GM12875 (cell line): ENCODE measurements around the gene FBL.

Experiments
- H3K4me3 ChIP-seq: one replicate; pipeline ENCODE4 v1.5.1; 2011; ENCODE audit warnings: low read depth, low read length, control low read depth
- TF ChIP-seq, protein P1 (sequence below): IDR thresholded peaks from 2 replicates; pipeline ENCODE4 v1.5.1; 2011; ENCODE audit warnings: low read depth, mild to moderate bottlenecking, control low read depth, inconsistent platforms, low read length, moderate library complexity, borderline replicate concordance; ENCODE audit not compliant: insufficient read depth

Gene FBL

DNA sequence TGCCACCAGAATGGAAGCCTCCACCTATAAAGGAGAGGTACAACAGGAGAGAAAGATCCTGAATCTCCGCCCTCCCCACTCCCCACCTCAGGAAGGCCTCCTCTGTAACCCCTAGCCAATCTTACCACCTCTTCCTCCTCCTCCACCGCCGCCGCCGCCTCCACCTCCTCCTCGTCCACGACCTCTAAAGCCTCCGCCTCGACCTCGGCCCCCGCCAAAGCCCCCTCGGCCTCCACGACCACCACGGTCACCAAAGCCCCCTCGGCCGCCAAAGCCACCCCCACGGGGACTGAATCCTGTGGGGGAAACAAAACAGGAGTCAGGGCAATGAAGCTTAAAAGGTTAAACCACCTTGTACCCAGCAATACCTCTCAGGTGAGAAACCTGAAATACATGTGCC, 5.7 kb downstream of the FBL start:
- TF ChIP-seq, protein P1, sequence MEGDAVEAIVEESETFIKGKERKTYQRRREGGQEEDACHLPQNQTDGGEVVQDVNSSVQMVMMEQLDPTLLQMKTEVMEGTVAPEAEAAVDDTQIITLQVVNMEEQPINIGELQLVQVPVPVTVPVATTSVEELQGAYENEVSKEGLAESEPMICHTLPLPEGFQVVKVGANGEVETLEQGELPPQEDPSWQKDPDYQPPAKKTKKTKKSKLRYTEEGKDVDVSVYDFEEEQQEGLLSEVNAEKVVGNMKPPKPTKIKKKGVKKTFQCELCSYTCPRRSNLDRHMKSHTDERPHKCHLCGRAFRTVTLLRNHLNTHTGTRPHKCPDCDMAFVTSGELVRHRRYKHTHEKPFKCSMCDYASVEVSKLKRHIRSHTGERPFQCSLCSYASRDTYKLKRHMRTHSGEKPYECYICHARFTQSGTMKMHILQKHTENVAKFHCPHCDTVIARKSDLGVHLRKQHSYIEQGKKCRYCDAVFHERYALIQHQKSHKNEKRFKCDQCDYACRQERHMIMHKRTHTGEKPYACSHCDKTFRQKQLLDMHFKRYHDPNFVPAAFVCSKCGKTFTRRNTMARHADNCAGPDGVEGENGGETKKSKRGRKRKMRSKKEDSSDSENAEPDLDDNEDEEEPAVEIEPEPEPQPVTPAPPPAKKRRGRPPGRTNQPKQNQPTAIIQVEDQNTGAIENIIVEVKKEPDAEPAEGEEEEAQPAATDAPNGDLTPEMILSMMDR, result no peak
- no peak overlapping the region for H3K4me3 ChIP-seq

GRCh38 chr19:39839678-39840327, 6.4 kb downstream of the FBL start:
- no peak overlapping the region for H3K4me3 ChIP-seq
- TF ChIP-seq, protein P1, result no peak

GRCh38 chr19:39838569-39838968, 7.6 kb downstream of the FBL start:
- H3K4me3 ChIP-seq, result no peak overlapping the region
- TF ChIP-seq, protein P1, result no peak

- TF ChIP-seq, protein P1, result no peak
- no peak overlapping the region for H3K4me3 ChIP-seq
Observed at GRCh38 chr19:39837978-39838377, 8.2 kb downstream of the FBL start.

GRCh38 chr19:39834287-39834841, 11.8 kb downstream of the FBL start:
- TF ChIP-seq, protein P1, result no peak
- H3K4me3 ChIP-seq, result peak overlapping the region; percentile 27

- TF ChIP-seq, protein P1, result no peak
- peak within 1 kb of the TSS; percentile 90 for H3K4me3 ChIP-seq
Observed at GRCh38 chr19:39833464-39834286, 12.5 kb downstream of the FBL start, which contains the start of gene DYRK1B. Gene DYRK1B (minus strand): TSS chr19:39834162. CDS start chr19:39831867, 2,295 bp downstream.
